Activated CD8-positive, alpha-beta memory T cell treated with anti-CD3 and anti-CD28 coated beads for 36 hours (primary cell): ENCODE measurements around the gene STEAP3. TPM values are rescaled to one million over a fixed set of nuclear protein-coding genes. Genes with fewer than 3 reads are reported as not detected.
"Not testable (repeated sequence)": the region's sequence is repeated elsewhere in the genome, so short reads cannot be mapped to it uniquely, and the experiment has no call there.

Source experiments
- CTCF ChIA-PET: fragments of 350-600 bp; sonication (Branson Sonifier 250); formaldehyde crosslinking; loops from one replicate; lab custom pipeline; 2021; ENCODE audit warnings: antibody characterized with exemption; lab: Charles Lee
- POLR2A ChIA-PET: fragments of 350-600 bp; sonication (Branson Sonifier 250); formaldehyde crosslinking; loops from one replicate; lab custom pipeline; 2021; ENCODE audit warnings: antibody characterized with exemption; lab: Charles Lee
- total RNA-seq, 2 experiments: library from RNA; stranded (reverse); gene quantifications; one replicate each; pipeline ENCODE4 v1.2.3, GENCODE V29; 2021

Gene STEAP3
- total RNA-seq, 2 experiments from 2014 or later, result 0.44 to 0.46 TPM

DNA sequence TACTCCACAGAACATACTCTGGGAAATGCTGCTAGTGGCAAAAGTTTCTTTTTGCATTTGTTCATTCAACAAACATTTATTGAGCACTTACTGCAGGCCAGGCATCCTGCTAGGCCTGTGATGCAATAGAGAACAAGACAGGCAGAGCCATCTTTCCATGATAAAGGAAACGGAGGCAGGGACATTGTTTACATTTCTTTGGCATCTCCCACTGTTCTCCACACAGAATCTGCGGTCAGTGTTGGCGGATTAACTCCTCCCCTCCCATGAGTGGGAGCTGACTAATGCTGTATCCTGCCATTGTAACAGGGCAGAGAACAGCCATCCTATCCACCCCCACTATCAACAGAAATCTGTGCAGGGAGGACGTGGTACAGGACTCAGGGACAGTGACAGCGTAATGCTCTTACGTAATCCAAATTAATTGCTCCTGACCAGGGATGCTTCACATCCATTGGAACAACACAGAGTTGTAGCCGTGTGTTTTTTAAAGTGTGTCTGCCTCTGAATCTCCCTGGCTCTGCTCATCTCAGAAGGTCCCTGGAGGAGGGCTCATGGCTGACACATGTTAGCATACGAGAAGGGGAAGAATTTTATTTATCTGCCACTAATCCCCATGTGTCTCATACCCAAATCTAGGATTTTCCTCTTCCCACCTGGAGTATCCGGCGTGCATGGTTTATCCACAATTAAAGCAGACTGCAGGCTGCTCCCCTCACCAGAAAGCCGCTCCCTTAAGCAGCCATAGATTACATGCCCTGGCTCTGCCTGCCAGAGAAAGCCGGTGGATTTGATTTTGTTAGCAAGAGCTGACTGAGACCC, 32.3 kb downstream of the STEAP3 start:
- CTCF ChIA-PET, result no interaction called here

DNA sequence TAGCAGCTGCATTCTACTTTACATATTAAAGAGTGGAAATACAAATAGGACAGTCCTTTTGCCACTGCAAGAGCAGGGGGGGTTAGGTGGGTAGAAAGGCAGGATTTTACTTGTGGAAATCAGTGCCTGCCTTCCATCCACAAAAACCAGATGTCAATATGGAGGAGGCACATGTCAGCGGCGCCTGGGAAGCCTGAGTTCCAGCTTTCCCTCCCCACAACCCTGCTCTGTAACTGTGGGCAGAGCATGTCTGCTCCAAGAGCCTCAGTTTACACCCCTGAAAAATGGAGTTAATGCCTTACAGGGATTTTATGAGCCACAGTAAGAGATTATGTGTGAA, 32.9 kb downstream of the STEAP3 start:
- ChIA-PET CTCF (no interaction called here), POLR2A (no interaction called here)

More for the DNA sequence above, 32.3 kb downstream of the STEAP3 start:
- POLR2A ChIA-PET, result no interaction called here

DNA sequence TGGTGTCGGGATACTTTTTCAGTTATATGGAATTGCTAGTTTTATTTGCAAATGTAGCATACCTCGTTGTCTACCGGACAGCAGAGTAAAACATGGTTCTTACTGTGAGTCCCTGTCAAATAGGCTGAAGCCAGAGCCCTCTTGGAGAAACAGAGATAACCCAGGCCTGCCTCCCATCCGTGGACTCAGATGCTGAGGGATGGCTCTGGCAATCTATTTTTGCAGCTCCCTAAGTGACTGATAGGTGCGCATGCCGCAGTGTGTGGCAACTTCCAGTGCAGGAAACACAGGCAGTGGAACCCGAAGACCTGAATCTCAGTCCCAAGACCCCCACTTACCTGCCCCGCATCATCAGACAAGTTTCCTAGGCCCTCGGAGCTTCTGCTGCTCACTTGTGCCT, 33.6 kb downstream of the STEAP3 start:
- POLR2A ChIA-PET, result no interaction called here
- CTCF ChIA-PET, result no interaction called here

DNA sequence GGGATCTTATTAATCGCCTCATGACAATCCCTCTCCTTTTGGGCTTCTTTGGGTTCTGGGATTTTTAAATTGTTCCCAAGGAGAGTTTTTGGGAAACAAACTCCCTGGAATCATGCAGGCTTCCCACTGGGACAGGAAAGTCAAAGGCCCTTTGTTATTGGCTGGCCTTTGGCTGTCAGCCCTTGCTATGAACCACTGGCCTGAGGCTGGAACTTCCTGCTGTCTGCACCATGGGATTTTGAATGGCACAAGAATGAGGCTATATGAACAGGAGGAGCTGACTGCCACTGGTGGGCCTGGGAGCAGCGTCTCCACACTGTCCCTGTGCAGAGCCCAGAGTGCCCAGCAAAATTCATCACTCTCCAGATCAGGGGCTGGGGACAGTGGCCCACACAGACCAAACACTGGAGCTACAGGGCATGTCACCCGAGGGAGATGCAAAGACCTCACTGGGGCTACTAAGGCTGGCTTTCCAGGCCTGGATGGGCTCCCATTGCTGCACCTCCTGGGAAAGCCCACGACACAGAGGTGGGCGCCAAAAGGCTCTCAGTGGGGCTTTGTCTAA, 35.7 kb downstream of the STEAP3 start:
- ChIA-PET POLR2A (no interaction called here), CTCF (no interaction called here)

DNA sequence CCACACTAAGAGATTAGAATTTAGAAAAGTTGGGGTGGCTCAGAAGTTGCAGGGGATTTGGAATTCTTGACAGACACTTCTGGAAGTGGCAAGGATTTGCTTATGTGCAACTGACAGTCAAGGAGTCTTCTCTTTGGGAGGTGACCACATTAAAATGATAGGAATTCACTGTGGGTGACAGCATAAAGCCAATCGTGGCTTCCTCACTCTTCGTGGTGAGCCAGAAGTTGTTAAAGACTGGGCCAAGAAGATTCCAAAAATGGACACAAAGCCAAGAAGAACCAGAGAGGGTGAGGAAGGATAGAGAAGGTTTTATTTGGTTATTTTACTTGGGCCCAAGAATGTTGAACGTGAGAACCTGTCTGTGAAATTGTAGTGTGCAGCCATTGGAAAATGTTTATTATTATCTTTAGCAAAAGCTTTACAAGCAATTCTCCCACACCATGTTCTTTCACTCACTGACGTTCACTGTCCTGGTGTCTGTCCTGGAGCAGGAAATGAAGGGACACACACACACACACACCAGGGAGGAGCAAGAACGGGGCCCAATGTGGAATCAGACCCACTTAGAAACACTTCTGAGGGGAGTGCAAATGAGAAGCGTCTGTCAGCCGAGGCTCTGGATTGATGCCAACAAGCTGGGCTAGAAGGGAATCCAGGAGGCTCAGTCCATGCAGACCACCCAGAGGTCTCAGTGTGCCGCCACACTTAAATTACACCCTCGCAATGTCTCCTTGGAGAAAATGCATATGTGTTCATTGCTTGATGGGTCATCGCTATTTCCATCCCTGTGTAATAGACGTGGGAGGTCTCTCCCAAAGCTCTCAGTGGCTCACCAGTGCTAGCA, 37.2 kb downstream of the STEAP3 start:
- POLR2A ChIA-PET, result no interaction called here
- CTCF ChIA-PET, result interaction anchor here (0.6 kb wide), 1 partner anchor 1765 kb away, joined by 3 read pairs; no protein-coding TSS in a partner anchor

DNA sequence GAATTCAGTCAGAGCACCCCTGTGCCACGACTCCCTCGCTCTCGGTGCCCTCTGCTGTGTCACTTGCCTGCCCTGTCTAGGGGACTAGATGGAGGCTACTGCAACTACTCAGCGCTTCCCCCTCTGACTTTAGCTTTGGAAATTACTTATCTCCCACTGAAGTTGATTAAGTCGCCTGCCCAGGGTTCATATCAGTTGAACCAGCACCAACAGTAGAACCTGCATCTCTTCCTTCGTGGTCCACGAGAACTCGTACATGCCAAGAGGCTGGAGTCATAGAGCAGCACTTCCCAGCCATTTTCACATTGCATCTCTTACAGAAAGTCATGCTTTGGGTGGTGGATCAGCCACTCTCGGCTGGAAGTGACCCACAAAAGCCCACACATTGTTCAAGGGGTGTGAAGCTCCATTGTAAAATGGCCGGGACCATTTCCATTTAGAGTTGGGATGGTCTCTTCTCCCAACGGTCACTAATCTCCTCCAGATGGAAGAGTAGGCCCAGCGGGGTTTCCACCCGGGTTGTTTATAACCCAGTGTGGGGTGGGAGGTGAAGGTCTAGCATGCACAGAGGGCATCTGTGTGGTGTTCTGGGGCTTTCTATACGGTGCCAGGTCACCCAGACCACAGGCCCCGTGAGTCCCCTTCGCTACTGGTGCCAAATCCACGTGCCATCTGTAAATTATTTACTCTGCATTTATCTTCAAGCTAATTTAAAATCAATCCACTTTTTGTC, 38.0 kb downstream of the STEAP3 start:
- ChIA-PET POLR2A (no interaction called here), CTCF (interaction anchor here (0.6 kb wide), 1 partner anchor 1765 kb away, joined by 3 read pairs; no protein-coding TSS in a partner anchor)

DNA sequence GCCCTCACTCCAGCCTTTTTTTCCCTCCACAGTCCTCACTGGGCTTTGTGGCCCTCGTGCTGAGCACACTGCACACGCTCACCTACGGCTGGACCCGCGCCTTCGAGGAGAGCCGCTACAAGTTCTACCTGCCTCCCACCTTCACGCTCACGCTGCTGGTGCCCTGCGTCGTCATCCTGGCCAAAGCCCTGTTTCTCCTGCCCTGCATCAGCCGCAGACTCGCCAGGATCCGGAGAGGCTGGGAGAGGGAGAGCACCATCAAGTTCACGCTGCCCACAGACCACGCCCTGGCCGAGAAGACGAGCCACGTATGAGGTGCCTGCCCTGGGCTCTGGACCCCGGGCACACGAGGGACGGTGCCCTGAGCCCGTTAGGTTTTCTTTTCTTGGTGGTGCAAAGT, 39.4 kb downstream of the STEAP3 start:
- CTCF ChIA-PET, result no interaction called here
- POLR2A ChIA-PET, result no interaction called here

DNA sequence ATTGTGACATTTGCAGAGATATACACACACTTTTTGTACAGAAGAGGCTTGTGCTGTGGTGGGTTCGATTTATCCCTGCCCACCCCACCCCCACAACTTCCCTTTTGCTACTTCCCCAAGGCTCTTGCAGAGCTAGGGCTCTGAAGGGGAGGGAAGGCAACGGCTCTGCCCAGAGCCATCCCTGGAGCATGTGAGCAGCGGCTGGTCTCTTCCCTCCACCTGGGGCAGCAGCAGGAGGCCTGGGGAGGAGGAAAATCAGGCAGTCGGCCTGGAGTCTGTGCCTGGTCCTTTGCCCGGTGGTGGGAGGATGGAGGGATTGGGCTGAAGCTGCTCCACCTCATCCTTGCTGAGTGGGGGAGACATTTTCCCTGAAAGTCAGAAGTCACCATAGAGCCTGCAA, 40.0 kb downstream of the STEAP3 start:
- POLR2A ChIA-PET, result no interaction called here
- CTCF ChIA-PET, result no interaction called here

DNA sequence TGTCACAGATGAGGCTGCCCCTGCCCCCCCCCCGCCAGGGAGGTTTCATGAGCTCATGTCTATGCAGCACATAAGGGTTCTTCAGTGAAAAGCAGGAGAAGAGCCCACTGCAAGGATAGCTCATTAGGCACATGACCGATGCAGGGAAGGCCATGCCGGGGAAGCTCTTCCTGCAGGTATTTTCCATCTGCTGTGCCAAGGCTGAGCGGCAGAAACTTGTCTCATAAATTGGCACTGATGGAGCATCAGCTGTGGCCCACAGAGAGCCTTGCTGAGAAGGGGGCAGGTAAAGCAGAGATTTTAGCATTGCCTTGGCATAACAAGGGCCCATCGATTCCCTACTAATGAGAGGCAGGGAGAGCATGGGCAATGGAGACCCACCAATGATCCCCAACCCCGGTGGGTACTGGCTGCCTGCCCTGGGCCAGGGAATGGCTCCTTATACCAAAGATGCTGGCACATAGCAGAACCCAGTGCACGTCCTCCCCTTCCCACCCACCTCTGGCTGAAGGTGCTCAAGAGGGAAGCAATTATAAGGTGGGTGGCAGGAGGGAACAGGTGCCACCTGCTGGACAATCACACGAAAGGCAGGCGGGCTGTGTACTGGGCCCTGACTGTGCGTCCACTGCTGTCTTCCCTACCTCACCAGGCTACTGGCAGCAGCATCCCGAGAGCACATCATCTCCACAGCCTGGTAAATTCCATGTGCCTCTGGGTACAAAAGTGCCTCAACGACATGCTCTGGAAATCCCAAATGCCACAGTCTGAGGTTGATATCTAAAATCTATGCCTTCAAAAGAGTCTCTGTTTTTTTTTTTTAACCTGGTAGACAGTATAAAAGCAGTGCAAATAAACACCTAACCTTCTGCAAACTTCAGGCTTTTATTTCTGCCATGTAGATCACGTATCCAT, 41.4 kb downstream of the STEAP3 start:
- CTCF ChIA-PET, result interaction anchor here (0.6 to 0.9 kb wide), 3 partner anchors 26 to 151 kb away, joined by 3 to 4 read pairs (median 3); no protein-coding TSS in a partner anchor
- POLR2A ChIA-PET, result no interaction called here

DNA sequence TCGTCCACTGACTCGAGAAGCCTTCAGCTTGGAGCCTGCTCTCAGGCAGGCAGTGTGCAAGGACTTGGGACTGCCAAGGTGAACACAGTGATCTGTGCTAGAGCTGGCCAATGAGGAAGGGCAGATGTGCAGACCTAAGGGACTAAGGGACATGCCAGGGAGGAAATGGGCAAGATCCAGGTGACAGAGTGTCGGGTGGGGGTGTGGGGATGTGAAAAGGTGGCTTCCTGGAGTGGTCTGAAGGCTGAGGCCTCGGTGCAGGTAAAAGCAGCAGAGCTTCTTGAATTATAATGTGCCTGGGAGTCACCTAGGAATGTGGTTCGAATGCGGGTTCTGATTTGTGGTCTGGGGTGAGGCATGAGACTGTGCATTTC, 42.0 kb downstream of the STEAP3 start:
- ChIA-PET CTCF (interaction anchor here (0.6 to 0.9 kb wide), 3 partner anchors 25 to 152 kb away, joined by 3 to 4 read pairs (median 3); no protein-coding TSS in a partner anchor), POLR2A (no interaction called here)

DNA sequence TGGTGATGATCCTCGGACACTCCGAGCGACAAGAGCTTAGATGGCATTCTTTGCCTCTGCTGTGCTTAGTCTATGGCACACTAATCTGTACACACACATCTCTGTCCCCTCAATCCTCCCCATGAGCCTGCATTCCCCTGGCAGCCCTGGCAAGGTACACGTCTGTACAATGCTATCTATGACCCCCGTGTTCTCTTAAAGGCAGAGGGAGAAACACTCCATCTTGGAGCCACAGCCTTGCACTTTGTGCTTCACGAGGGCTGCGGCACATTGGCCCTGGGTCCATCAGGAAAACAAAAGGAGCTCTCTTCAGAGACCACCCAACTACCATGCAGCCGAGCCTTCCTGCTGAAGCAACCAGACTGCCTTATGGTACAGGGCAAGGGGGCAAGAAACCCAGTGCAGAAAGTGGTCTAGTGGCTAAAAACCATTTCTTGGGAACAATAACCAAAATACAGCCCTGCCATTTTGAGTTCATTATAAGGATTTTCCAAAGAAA, 42.5 kb downstream of the STEAP3 start:
- CTCF ChIA-PET, result interaction anchor here (0.6 to 0.9 kb wide), 4 partner anchors 13 to 152 kb away, joined by 3 to 4 read pairs (median 4); no protein-coding TSS in a partner anchor
- POLR2A ChIA-PET, result no interaction called here

DNA sequence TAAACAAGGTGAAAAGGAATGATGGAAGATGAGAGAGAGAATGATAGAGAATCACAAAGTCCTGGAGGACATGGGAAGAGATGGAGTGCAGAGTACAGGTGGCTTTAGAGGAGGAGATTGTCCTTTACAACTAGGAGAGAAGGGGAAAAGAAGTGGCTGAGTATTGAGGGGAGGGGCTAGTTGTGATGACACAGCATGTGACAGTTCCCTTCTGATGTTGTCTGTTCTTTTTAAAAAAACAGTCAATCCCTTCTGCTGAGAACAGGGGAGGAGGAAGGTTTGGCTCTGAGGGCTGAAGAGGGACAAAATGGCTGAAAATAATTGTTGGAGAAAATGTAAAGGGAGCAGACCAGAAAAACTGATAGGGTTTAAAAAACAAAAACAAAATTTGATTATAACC, 44.0 kb downstream of the STEAP3 start:
- ChIA-PET POLR2A (no interaction called here), CTCF (no interaction called here)

DNA sequence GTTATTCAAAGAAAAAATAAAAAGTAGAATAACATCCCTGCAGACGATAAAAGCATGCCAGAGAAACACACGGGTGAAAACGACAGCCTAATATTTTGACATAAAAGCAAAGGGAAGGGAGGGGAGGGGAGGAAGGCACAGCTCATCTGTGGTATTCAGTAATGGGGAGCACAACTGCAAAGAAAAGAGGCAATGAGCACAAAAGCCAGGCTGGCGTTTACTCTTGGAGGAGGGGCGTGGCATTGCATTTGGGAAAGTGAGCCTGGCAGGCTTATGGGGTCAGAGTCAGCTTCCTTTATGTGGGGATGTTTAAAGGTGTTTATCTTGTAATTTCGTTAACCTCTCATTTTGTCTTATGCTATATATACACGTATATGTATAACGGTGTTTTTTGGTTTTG, 53.2 kb downstream of the STEAP3 start:
- CTCF ChIA-PET, result no interaction called here
- POLR2A ChIA-PET, result no interaction called here

DNA sequence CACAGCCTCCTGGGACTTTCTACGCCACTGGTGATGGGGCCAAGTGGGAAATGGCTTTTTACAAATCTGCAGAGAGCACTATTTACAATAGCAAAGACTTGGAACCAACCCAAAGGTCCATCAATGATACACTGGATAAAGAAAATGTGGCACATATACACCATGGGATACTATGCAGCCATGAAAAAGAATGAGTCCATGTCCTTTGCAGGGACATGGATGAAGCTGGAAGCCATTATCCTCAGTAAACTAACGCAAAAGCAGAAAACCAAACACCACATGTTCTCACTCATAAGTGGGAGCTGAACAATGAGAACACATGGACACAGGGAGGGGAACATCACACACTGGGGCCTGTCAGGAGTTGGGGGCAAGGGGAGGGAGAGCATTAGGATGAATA, 54.8 kb downstream of the STEAP3 start:
- CTCF ChIA-PET, POLR2A ChIA-PET: not testable (repeated sequence)

DNA sequence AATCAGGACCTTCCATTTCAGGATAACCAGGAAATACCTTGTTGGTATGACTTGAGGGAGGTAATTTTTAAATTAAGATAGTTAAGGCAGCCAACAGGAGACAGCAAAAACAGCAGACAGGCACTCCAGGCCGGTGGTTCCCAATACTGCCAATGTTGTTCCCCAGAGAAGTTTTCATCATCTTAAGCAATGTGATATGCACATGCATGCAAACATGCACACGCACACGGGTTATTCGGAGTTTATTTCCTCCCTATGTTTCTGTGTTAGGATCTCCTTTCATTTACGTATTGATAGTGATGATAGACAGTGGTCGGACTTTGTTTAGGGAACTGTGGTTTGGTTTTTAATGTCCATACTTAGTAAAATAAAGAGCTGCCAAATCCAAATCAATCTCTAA, 55.3 kb downstream of the STEAP3 start:
- CTCF ChIA-PET, result interaction anchor here (0.8 kb wide), 1 partner anchor 12 kb away, joined by 4 read pairs; no protein-coding TSS in a partner anchor
- POLR2A ChIA-PET, result no interaction called here

DNA sequence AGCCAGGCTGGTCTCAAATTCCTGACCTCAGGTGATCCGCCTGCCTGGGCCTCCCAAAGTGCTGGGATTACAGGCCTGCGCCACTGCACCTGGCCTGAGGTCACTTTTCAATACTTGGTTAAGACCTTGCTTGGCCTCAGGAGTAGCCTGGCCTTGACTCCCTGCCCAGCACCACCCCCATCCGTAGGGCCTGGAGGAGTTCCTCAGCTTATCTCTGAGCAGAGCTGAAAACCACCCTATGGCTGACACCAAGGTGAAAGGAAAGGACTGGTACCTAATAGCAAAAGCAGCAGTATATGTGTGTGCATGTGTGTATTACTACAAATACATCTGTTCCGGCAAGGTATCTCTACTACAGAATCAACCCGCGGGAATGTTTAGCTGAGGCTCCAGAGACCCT, 56.0 kb downstream of the STEAP3 start:
- CTCF ChIA-PET, result no interaction called here
- POLR2A ChIA-PET, result no interaction called here

DNA sequence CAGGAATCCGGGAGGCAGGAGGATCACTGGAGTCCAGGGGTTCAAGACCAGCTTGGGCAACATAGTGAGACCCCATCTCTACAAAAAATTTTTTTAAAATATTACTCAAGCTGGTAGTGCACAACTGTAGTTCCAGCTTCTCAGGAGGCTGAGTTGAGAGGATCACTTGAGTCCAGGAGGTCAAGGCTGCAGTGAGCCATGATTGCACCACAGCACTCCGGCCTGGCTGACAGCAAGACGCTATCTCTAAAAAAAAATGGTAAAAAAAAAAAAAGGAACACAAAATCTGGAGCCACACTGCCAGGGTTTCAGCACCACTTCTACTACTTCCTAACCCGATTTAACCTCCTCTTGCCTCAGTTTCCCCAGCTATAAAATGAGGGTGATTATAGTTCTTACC, 57.0 kb downstream of the STEAP3 start:
- ChIA-PET CTCF (no interaction called here), POLR2A (no interaction called here)
